ENCODE data around the gene AOPEP.
A peak's percentile ranks its signal among the peaks of the same experiment; 100 is the strongest.
"Not testable (repeated sequence)": the region's sequence is repeated elsewhere in the genome, so short reads cannot be mapped to it uniquely, and the experiment has no call there.

Gene AOPEP

GRCh38 chr9:94822273-94822672 is 95.8 kb downstream of the AOPEP start:
- no peak for DNase-seq

- no peak for DNase-seq
Measured at GRCh38 chr9:94823710-94824109, 97.2 kb downstream of the AOPEP start.

GRCh38 chr9:94824411-94824810 is 97.9 kb downstream of the AOPEP start:
- DNase-seq = no peak

- no peak for DNase-seq
Measured at GRCh38 chr9:94824913-94825610, 98.6 kb downstream of the AOPEP start.

GRCh38 chr9:94825611-94825958 is 99.1 kb downstream of the AOPEP start:
- DNase-seq = no peak

- DNase-seq = no peak
Measured at GRCh38 chr9:94826044-94826443, 99.5 kb downstream of the AOPEP start.

GRCh38 chr9:94826644-94827410 is 100.3 kb downstream of the AOPEP start:
- DNase-seq = no peak

- no peak for DNase-seq
Measured at GRCh38 chr9:94827584-94828304, 101.2 kb downstream of the AOPEP start.

- no peak for DNase-seq
Measured at GRCh38 chr9:94829380-94830070, 103.0 kb downstream of the AOPEP start.

- DNase-seq = not testable (repeated sequence)
Measured at GRCh38 chr9:94830071-94830604, 103.6 kb downstream of the AOPEP start.

- DNase-seq = no peak
Measured at GRCh38 chr9:94833802-94834201, 107.3 kb downstream of the AOPEP start.

GRCh38 chr9:94837404-94837803 is 110.9 kb downstream of the AOPEP start:
- DNase-seq = no peak

- DNase-seq = no peak
Measured at GRCh38 chr9:94839398-94839797, 112.9 kb downstream of the AOPEP start.

- no peak for DNase-seq
Measured at GRCh38 chr9:94840738-94841137, 114.2 kb downstream of the AOPEP start.

GRCh38 chr9:94843134-94843533 is 116.6 kb downstream of the AOPEP start:
- DNase-seq = no peak

- no peak for DNase-seq
Measured at GRCh38 chr9:94846739-94847138, 120.2 kb downstream of the AOPEP start.

GRCh38 chr9:94847486-94847885 is 121.0 kb downstream of the AOPEP start:
- DNase-seq = peak in 1 of 2 donors; percentile 80

- DNase-seq = not testable (repeated sequence)
Measured at GRCh38 chr9:94848791-94849190, 122.3 kb downstream of the AOPEP start.

GRCh38 chr9:94850540-94851434 is 124.3 kb downstream of the AOPEP start:
- DNase-seq = no peak

GRCh38 chr9:94851467-94851866 is 125.0 kb downstream of the AOPEP start:
- no peak for DNase-seq

GRCh38 chr9:94851892-94852291 is 125.4 kb downstream of the AOPEP start:
- no peak for DNase-seq

GRCh38 chr9:94852373-94852772 is 125.9 kb downstream of the AOPEP start:
- DNase-seq = no peak
